Caki2 (cell line): ENCODE data around the gene AMN. TPM values are rescaled to one million over a fixed set of nuclear protein-coding genes. Genes with fewer than 3 reads are reported as not detected.

Experiments used
- DNase-seq: peaks from one replicate; pipeline ENCODE4 v3.0.0-alpha.2; 2015; ENCODE audit warnings: low read depth
- in situ Hi-C: cut with HindIII; loops from 2 replicates; pipeline ENCODE4 v1.10.0; 2016; ENCODE audit warnings: low sequenced_read_pairs, low pct_unique_long_range_greater_than_20kb, mixed read lengths
- total RNA-seq: library from RNA; depleted of rRNA; stranded (reverse); fragments of >200 nt; shearing (Covaris generic); gene quantifications from 2 replicates; pipeline ENCODE4 v1.2.3, GENCODE V29; 2014; ENCODE audit warnings: low replicate concordance

The AMN gene
- total RNA-seq, 1 experiment from 2014 or later = 1.5 TPM

GRCh38 chr14:102908766-102909455 is 13.6 kb upstream of the AMN start:
- DNase-seq = no peak
- in situ Hi-C loops = no loop called here

DNA sequence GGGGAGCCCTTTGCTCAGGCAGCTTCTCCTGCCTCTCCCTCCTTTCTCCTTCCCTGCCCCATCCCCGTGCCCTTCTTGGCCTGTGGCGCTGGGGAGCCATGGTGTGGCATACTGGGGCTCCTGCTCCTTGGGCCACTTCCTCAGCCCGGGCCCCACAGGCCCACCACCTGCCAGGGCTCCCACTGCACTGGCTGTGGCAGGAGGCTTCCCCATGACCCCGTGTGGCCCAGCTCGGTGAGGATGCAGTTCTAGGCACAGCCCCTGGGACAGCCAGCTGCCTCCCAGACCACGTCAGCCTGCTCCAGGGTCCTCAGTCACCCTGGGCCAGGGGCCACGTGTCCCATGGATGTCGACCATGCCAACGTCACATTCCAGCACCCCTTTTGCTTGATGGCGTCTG is 13.0 kb upstream of the AMN start:
- no peak for DNase-seq
- in situ Hi-C loops = no loop called here

DNA sequence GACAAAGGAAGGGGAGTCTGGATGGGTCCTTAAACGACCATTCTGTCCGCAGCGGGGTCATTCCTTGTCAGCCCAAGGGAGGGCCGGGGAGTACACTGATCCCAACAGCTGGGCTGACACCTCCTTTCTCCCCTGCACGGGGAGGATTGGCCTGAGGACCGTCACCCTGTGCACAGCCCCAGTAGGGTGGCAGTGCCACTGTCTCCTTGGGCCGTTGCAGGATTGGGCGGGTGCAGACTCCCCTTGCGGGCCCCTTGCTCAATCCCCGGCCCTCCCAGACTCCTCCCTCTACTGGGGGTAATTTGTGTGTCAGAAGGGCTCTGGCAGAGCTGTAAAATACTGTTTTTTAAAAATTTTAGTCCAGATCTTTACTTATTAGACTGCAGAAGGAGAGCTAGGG is 12.6 kb upstream of the AMN start:
- no peak for DNase-seq
- in situ Hi-C loops = no loop called here

DNA sequence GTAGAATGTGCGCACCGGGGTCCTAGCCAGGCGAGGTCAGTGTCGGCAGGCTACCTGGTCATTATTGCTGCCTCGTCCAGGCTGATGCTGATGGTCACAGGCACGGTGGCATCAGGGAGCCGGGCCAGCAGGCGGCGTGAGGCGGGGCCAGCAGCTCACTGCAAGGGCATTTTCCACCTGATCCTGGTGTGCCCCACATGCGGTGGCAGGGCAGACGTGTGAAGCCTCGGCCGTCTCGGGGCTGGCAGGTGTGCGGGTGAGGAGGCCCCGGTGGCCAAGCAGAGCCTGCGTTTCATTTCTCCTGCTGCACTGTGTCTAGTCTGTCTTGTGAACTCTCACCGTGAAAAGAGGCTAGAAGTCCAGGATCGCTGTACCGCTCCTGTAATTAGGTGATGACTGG is 12.0 kb upstream of the AMN start:
- in situ Hi-C loops = no loop called here
- no peak for DNase-seq

GRCh38 chr14:102911541-102911951 is 10.9 kb upstream of the AMN start:
- in situ Hi-C loops = no loop called here
- DNase-seq = no peak

DNA sequence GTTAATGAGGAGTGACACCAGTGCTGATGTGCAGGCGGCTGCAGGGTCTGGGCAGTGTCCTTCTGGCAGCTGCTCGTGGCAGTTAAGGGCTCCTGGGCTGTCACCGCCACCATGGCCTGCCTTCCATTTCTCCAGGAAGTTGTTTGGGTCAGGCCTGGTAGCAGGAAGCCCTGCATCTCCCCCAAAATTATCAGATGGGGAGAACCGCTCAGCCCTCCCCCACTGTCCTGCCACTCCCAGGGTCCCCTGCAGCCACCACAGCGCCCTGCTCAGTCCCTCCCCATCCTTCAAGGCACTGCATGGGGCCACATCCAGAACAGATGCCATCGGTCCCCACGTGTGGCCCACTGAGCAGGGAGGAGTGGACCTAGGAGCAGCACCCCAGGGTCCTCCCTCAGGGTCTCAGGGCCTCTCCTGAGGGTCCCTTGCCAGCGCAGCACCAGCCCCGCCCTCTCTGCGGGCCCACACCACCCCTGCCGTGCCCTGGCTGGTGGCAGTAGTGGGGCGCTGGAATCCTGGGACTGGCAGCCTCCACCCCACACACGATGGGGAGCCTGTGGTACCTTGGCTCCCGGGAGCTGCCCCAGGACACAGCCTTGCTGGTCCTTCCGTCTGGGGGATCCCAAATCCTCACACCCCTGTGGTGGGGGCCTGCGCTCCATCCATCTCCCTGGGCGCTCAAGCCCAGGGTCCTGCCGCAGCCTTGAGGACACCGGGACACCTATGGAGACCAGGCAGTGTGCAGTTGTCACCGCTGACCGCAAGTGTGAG is 10.3 kb upstream of the AMN start:
- in situ Hi-C loops = no loop called here
- DNase-seq = no peak

GRCh38 chr14:102913341-102914211 is 8.9 kb upstream of the AMN start:
- DNase-seq = no peak
- in situ Hi-C loops = no loop called here

- no peak for DNase-seq
- in situ Hi-C loops = no loop called here
These were observed 7.8 kb upstream of the AMN start for GRCh38 chr14:102914474-102915291.

DNA sequence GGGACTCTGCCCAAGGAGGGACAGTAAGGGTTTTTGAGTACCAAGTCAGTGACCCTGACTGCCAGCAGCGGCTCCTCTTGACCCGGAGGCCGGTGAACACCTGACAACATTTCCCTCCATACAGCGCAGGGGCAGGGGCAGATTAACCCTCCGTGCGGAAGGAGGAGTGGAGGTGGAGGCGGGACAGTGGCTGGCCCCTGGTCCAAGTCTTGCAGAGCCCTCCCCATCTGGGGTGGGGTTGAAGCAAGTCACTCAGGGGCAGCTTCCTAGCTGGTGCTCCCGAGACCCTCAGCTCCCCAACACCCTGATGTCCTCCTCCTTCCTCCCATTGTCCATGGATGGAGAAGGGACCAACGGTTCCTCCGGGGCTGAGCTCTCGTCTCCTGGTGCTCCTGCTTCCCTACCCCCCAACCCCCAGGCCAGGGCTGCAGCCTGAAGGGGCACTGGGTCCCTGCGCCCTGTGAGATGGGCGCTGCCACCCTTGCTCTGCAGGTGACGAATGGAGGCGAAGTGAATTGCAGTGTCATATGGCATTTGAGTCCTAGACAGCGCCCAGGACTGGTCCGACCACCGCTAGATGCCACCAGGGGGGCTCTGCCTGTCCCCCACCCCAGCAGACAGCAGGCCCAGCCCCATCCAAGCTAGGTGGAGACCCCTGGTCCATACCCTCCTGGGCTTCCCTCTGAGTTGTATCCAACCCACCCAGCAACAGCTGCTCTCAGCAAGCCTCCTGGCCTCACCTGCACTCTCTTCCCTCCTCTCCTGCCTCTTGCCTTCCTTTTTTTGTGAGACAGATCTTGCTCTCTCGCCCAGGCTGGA is 7.0 kb upstream of the AMN start:
- no peak for DNase-seq
- in situ Hi-C loops = no loop called here

DNA sequence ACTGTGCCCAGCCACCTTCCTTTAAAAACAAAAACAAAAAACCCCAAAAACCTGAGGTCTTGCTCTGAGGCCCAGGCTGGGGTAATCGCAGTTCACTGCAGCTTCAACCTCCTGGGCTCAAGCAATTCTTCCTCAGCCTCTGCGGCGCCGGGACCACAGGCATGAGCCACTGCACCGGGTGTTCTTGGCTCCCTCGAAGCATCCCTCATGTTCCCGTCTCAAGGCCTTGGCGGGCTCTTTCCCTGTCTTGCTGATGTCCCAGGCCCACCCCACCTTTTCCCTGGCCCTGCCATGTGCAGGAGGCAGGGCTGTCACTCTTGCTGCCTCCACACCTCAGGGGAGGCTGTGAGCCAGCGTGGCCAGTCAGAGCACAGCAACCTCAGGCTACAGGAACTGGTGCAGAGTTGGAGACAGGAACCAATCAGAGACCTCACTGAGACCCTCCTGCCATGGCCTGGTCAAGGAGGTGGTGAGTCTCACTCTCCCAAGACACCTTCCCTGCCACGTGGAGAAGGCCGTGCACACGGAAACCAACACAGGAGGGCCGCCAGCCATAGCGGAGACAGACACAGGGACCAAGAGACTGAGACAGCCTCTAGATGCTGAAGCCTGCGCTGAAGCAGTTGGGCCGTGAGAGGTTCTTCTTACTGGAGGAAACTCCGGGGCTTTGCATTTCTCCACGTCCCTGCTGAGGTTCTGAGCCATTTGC is 6.0 kb upstream of the AMN start:
- in situ Hi-C loops = no loop called here

DNA sequence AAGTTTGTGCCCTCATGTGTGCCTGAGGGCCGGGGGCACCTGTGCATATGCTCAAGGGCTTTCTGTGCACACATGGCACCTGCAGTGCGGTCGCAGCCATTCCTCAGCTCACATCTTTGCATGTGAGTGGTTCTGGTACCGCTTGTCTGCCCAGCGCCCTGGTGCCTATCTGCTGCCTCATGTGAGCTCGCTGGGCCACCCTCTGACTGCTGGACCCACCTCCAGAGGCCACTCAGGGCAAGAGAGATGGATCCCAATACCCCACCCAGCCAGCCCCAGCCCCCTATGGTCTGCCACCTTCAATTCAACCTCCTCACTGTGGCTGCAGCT is 5.4 kb upstream of the AMN start:
- DNase-seq = no peak
- in situ Hi-C loops = no loop called here

More for the DNA sequence above, 6.0 kb upstream of the AMN start:
- no peak for DNase-seq

GRCh38 chr14:102917469-102918211 is 4.8 kb upstream of the AMN start:
- DNase-seq = peak; percentile 10
- in situ Hi-C loops = no loop called here

DNA sequence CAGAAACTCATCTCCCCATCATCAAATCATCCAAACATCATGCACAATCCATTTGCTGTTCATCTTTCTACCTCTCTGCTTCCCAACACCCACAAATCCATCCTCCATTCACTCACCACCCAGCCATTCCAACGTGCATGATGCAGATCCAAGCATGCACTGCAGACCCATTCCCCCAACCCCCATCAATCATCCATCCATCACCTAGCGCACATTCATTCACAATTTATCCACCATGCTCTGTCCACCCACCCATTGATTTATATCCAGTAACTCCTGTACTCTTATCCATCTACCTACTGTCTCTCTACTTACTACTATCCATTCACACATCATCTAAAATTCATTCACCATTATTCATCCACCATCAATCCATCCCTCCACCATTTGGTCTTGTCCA is 4.0 kb upstream of the AMN start:
- DNase-seq = no peak
- in situ Hi-C loops = no loop called here

DNA sequence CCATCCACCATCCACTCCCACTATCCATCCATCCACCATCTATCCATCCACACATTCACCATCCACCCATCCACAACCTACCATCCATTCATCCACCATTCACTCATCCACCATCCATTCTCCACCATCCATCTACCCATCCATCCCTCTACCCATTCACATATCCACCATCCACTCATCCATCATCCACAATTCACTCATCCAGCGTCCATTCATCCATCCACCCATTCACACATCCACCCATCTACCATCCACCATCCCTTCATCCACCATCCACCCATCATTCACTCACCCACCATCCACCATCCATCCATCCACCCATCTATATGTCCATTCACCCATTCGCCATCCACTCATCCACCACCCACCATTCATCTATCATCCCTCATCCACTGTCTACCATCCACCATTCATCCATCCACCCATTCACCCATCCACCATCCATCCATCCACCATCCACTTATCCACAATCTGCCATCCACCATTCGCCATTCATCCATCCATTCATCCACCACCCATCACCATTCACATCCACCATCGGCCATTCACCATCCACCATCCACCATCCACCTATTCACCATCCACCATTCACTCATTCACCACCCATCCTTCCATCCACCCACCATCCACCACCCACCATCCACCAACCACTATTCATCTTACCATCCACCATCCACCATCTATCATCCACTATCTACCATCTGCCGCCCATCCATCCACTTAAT is 2.0 kb upstream of the AMN start:
- in situ Hi-C loops = no loop called here
- no peak for DNase-seq

GRCh38 chr14:102920998-102921304 is 1.5 kb upstream of the AMN start:
- no peak for DNase-seq
- in situ Hi-C loops = no loop called here
